H1 (cell line): ENCODE measurements around the gene FAM204A. TPM values are rescaled to one million over a fixed set of nuclear protein-coding genes. Genes with fewer than 3 reads are reported as not detected.

Source experiments
- CTCF ChIA-PET: fragments of 300-600 bp; sonication (Branson Sonifier 250); formaldehyde crosslinking; loops from one replicate; lab custom pipeline; 2021; ENCODE audit not compliant: partially characterized antibody; lab: Charles Lee
- POLR2A ChIA-PET: fragments of 300-600 bp; sonication (Branson Sonifier 250); formaldehyde crosslinking; loops from one replicate; lab custom pipeline; 2021; ENCODE audit warnings: inconsistent platforms; ENCODE audit not compliant: partially characterized antibody; lab: Charles Lee
- DNase-seq, 2 experiments: peaks; one replicate each; pipeline versions ENCODE4 v3.0.0 to v3.0.0-alpha.2; 2010 to 2022; ENCODE audit warnings: low spot score in 2 of 2, low read depth in 1 of 2, mixed read lengths in 1 of 2
- FAIRE-seq: peaks from 2 replicates; lab custom pipeline; 2011; peaks lifted over from hg19 to GRCh38; lab: Jason Lieb, UNC
- H2AFZ ChIP-seq: 2 replicates; pipeline ENCODE4 v1.8.1; 2012; ENCODE audit warnings: low read length, inconsistent platforms
- H2AK5ac ChIP-seq: 2 replicates; pipeline ENCODE4 v1.6.1; 2013; ENCODE audit warnings: low read depth, low read length
- H2BK120ac ChIP-seq: replicated peaks from 2 replicates; pipeline ENCODE3; 2013; ENCODE audit warnings: low read depth, low read length, inconsistent platforms
- H2BK12ac ChIP-seq: 2 replicates; pipeline ENCODE4 v1.6.1; 2013; ENCODE audit warnings: low read depth, low read length
- H2BK15ac ChIP-seq: 2 replicates; pipeline ENCODE4 v1.6.1; 2013; ENCODE audit warnings: low read length
- H2BK20ac ChIP-seq: 2 replicates; pipeline ENCODE4 v1.6.1; 2013; ENCODE audit warnings: low read length
- H2BK5ac ChIP-seq: 2 replicates; pipeline ENCODE4 v1.6.1; 2013; ENCODE audit warnings: low read depth, low read length
- H3K14ac ChIP-seq: 2 replicates; pipeline ENCODE4 v1.6.1; 2013; ENCODE audit warnings: inconsistent platforms; ENCODE audit not compliant: insufficient read length
- H3K18ac ChIP-seq: 2 replicates; pipeline ENCODE4 v1.6.1; 2013; ENCODE audit warnings: low read length; ENCODE audit errors: extremely low read depth
- H3K23ac ChIP-seq: 2 replicates; pipeline ENCODE4 v1.6.1; 2013; ENCODE audit warnings: inconsistent platforms; ENCODE audit not compliant: insufficient read length
- H3K23me2 ChIP-seq: 2 replicates; pipeline ENCODE4 v1.6.1; 2013; ENCODE audit warnings: low read depth, low read length
- H3K27ac ChIP-seq: 2 replicates; pipeline ENCODE4 v1.6.1; 2011; ENCODE audit warnings: low read depth, low read length, inconsistent platforms
- H3K27me3 ChIP-seq, 4 experiments: replicated peaks in 1 of 4; 1 replicate in 1 of 4; 2 replicates in 3 of 4; pipeline versions ENCODE4 v1.6.1 to v1.8.1; 2011 to 2013; ENCODE audit warnings: low read length in 3 of 4, mild to moderate bottlenecking in 3 of 4, inconsistent platforms in 2 of 4, mixed read lengths in 2 of 4, moderate library complexity in 1 of 4; ENCODE audit not compliant: control insufficient read depth in 3 of 4, insufficient read depth in 3 of 4; ENCODE audit errors: extremely low read depth in 1 of 4
- H3K36me3 ChIP-seq, 4 experiments: 2 replicates each; pipeline versions ENCODE4 v1.6.1 to v1.8.1; 2011 to 2013; ENCODE audit warnings: mild to moderate bottlenecking in 4 of 4, low read length in 3 of 4, moderate library complexity in 2 of 4, control low read depth in 1 of 4, inconsistent platforms in 1 of 4; ENCODE audit not compliant: insufficient read depth in 4 of 4, control insufficient read depth in 2 of 4
- H3K4ac ChIP-seq: replicated peaks from 2 replicates; pipeline ENCODE3; 2013; ENCODE audit warnings: low read length, low read depth, mixed read lengths, inconsistent platforms; ENCODE audit not compliant: insufficient read length
- H3K4me1 ChIP-seq, 4 experiments: replicated peaks in 1 of 4; 1 replicate in 1 of 4; 2 replicates in 3 of 4; pipeline versions ENCODE4 v1.6.1 to v1.8.1; 2011 to 2013; ENCODE audit warnings: low read length in 3 of 4, inconsistent platforms in 2 of 4, mixed read lengths in 1 of 4; ENCODE audit not compliant: insufficient read depth in 4 of 4, control insufficient read depth in 3 of 4
- H3K4me2 ChIP-seq, 2 experiments: 2 replicates each; pipeline versions ENCODE4 v1.6.1 to v1.8.1; 2011 to 2013; ENCODE audit warnings: low read depth in 2 of 2, low read length in 2 of 2, control low read depth in 1 of 2, inconsistent platforms in 1 of 2, mild to moderate bottlenecking in 1 of 2; ENCODE audit not compliant: insufficient read depth in 1 of 2
- H3K4me3 ChIP-seq, 4 experiments: fragments of 200-600, 300-600 bp in 1 of 4; sonication (generic), shearing (Covaris generic), sonication (Bioruptor Twin) in 1 of 4; 2 replicates each; pipeline versions ENCODE4 v1.5.1 to v1.8.1; 2011 to 2016; ENCODE audit warnings: low read length in 4 of 4, low read depth in 3 of 4, control low read depth in 2 of 4, inconsistent platforms in 2 of 4, mild to moderate bottlenecking in 2 of 4, mixed read lengths in 1 of 4, moderate library complexity in 1 of 4; ENCODE audit not compliant: insufficient read depth in 2 of 4; ENCODE audit errors: extremely low read depth in 1 of 4
- H3K56ac ChIP-seq: replicated peaks from 2 replicates; pipeline ENCODE3; 2013; ENCODE audit warnings: low read depth, mild to moderate bottlenecking, mixed read lengths, low read length, inconsistent platforms; ENCODE audit not compliant: insufficient read length
- H3K79me1 ChIP-seq: 2 replicates; pipeline ENCODE4 v1.6.1; 2013; ENCODE audit warnings: low read depth, low read length, control low read depth
- H3K79me2 ChIP-seq, 2 experiments: 2 replicates each; pipeline versions ENCODE4 v1.6.1 to v1.8.1; 2012 to 2013; ENCODE audit warnings: low read length in 2 of 2, mild to moderate bottlenecking in 2 of 2, inconsistent platforms in 1 of 2; ENCODE audit not compliant: insufficient read depth in 2 of 2, control insufficient read depth in 1 of 2
- H3K9ac ChIP-seq, 4 experiments: replicated peaks in 1 of 4; 1 replicate in 1 of 4; 2 replicates in 3 of 4; pipeline versions ENCODE4 v1.6.1 to v1.8.1; 2011 to 2013; ENCODE audit warnings: low read depth in 3 of 4, low read length in 3 of 4, control low read depth in 2 of 4, mild to moderate bottlenecking in 2 of 4, moderate library complexity in 2 of 4, inconsistent platforms in 1 of 4; ENCODE audit errors: extremely low read depth in 1 of 4
- H3K9me3 ChIP-seq, 2 experiments: 2 replicates each; pipeline versions ENCODE4 v1.6.1 to v1.8.1; 2012 to 2013; ENCODE audit warnings: mild to moderate bottlenecking in 2 of 2, moderate library complexity in 2 of 2, control low read depth in 1 of 2, inconsistent platforms in 1 of 2, low read depth in 1 of 2, low read length in 1 of 2, mixed read lengths in 1 of 2; ENCODE audit not compliant: insufficient read depth in 2 of 2
- H4K20me1 ChIP-seq, 2 experiments: replicated peaks in 1 of 2; 2 replicates each; pipeline versions ENCODE3 to v1.8.1; 2011 to 2013; ENCODE audit warnings: inconsistent platforms in 2 of 2, low read length in 2 of 2, mild to moderate bottlenecking in 1 of 2; ENCODE audit not compliant: insufficient read depth in 2 of 2, control insufficient read depth in 1 of 2
- H4K5ac ChIP-seq: 2 replicates; pipeline ENCODE4 v1.6.1; 2013; ENCODE audit warnings: low read length, low read depth, mixed read lengths, inconsistent platforms; ENCODE audit not compliant: insufficient read length
- H4K8ac ChIP-seq: 2 replicates; pipeline ENCODE4 v1.8.0; 2013; ENCODE audit warnings: mild to moderate bottlenecking, moderate library complexity, low read length, inconsistent platforms; ENCODE audit not compliant: insufficient read depth; ENCODE audit errors: extremely low read depth
- H4K91ac ChIP-seq: replicated peaks from 2 replicates; pipeline ENCODE3; 2013; ENCODE audit warnings: low read length, mixed read lengths, inconsistent platforms; ENCODE audit not compliant: insufficient read length
- CBX5 ChIP-seq: fragments of 300-800, 300-1000 bp; sonication (generic); IDR thresholded peaks from 2 replicates; pipeline ENCODE4 v1.7.1; 2016; ENCODE audit warnings: antibody characterized with exemption, low read length, low read depth
- CEBPB ChIP-seq: IDR thresholded peaks from 2 replicates; pipeline ENCODE4 v1.6.1; 2012; ENCODE audit warnings: low read depth, low read length
- KDM1A ChIP-seq: fragments of 200-600, 300-600 bp; sonication (generic); IDR thresholded peaks from 2 replicates; pipeline ENCODE4 v1.7.1; 2016; ENCODE audit warnings: mild to moderate bottlenecking, low read length, borderline replicate concordance
- KDM4A ChIP-seq: IDR thresholded peaks from one replicate; pipeline ENCODE4 v1.7.1; 2012; ENCODE audit warnings: low read depth, mild to moderate bottlenecking, moderate library complexity, low read length, inconsistent platforms; ENCODE audit not compliant: severe bottlenecking
- NRF1 ChIP-seq: IDR thresholded peaks from 2 replicates; pipeline ENCODE4 v1.6.1; 2011; ENCODE audit warnings: mild to moderate bottlenecking, low read depth, low read length, improper control_type of control experiment
- PHF8 ChIP-seq: fragments of 200-600 bp; sonication (generic); conservative IDR thresholded peaks from 2 replicates; pipeline ENCODE4 v1.7.1; 2012; ENCODE audit warnings: low read depth, mild to moderate bottlenecking, inconsistent platforms, low read length, moderate library complexity
- POLR2A ChIP-seq, 2 experiments: IDR thresholded peaks; 1 replicate in 1 of 2; 2 replicates in 1 of 2; pipeline ENCODE4 v1.6.1; 2011; ENCODE audit warnings: low read depth in 2 of 2, low read length in 2 of 2, mild to moderate bottlenecking in 2 of 2; ENCODE audit errors: control extremely low read depth in 1 of 2
- RXRA ChIP-seq: IDR thresholded peaks from 2 replicates; pipeline ENCODE4 v1.6.1; 2011; ENCODE audit warnings: low read depth, mild to moderate bottlenecking, low read length, moderate library complexity; ENCODE audit not compliant: insufficient read depth
- SIN3A ChIP-seq, 2 experiments: IDR thresholded peaks in 1 of 2; conservative IDR thresholded peaks in 1 of 2; 2 replicates each; pipeline ENCODE4 v1.6.1; 2011 to 2012; ENCODE audit warnings: low read length in 2 of 2, improper control_type of control experiment in 1 of 2, low read depth in 1 of 2, mild to moderate bottlenecking in 1 of 2
- SIRT6 ChIP-seq: IDR thresholded peaks from one replicate; pipeline ENCODE4 v1.7.1; 2012; ENCODE audit warnings: low read length, inconsistent platforms
- SP2 ChIP-seq: IDR thresholded peaks from 2 replicates; pipeline ENCODE4 v1.6.1; 2012; ENCODE audit warnings: mild to moderate bottlenecking, low read length, inconsistent platforms
- SP4 ChIP-seq: IDR thresholded peaks from 2 replicates; pipeline ENCODE4 v1.6.1; 2012; ENCODE audit warnings: low read length, inconsistent platforms
- WGBS, 2 experiments: shearing (Covaris generic) in 1 of 2; methylation state at CpG; one replicate each; pipeline versions ENCODE4 v1.1.6 to v1.1.7; 2013 to 2015; ENCODE audit warnings: low lambda C conversion rate in 2 of 2, mixed read lengths in 2 of 2, inconsistent platforms in 1 of 2, low coverage in 1 of 2, missing lambda C conversion rate in 1 of 2; ENCODE audit not compliant: insufficient replicate concordance in 2 of 2, insufficient coverage in 1 of 2, insufficient read length in 1 of 2; ENCODE audit errors: extremely low coverage in 1 of 2, missing lambda C conversion rate in 1 of 2; 5-methylcytosine and 5-hydroxymethylcytosine counted together
- polyA plus RNA-seq, 7 experiments: library from polyadenylated mRNA; depleted of rRNA in 3 of 7; stranded (reverse) in 5 of 7; unstranded in 2 of 7; fragments of >200 nt in 5 of 7; fragments of 200-250 nt in 2 of 7; gene quantifications; 1 replicate in 5 of 7; 2 replicates in 1 of 7; 4 replicates in 1 of 7; pipeline versions ENCODE4 v1.2.1 to v1.2.3, GENCODE V29; 2011 to 2013; ENCODE audit warnings: missing spikeins in 2 of 7, mixed read lengths in 2 of 7
- total RNA-seq: library from RNA; stranded (reverse); fragmentation: NEBNext Ultra II Directional; extraction: Animal tissue kit (Norgen Biotek cat#: 25700); gene quantifications from 2 replicates; pipeline ENCODE4 v1.2.1, GENCODE V29; 2021
- TF ChIP-seq, protein P1 (sequence below): IDR thresholded peaks from 2 replicates; pipeline ENCODE4 v1.6.1; 2012; ENCODE audit warnings: inconsistent platforms

FAM204A gene
- total and polyA plus RNA-seq, 2 of the 8 experiments (the other 6 are each of a cell fraction or from before 2014, with no cell fraction given): 4.9 to 37.4 TPM

DNA sequence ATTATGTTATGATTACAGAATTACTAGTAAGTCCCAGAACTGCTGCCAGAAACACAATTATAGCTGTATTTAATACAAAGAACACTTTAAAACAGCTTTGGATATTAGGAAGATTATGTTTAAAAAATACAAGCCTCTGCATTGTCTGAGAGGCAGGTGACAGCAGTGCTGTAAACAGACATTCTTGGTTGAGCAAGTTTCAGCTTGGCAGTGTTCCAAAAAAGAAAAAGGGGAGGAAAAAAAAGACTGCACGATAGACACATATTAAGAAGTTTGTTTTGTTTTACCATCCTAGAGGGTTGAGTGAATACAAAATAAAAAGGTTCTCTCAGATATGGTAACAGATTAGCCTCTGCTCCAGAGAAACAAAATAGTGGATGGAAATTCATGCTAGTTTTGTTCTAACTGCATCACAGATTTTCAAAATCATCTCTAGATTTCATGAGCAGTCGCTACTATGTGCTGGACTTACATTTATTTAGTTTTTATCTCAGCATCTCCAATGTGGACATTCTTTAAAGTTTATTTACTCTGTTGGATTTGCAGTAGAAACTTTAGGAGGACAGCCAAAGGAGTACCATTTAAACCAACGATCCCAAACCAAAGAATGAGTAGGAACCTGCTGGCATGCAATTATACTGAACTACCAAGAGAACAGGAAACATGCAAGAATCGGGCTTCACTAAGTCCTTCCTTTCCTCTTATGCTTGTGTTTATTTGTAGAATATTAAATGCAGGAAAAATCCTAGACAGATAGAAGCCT is 9.0 kb downstream of the FAM204A start:
- Histone ChIP-seq H3K27me3 (no peaks in the 10 kb centered on the region), H3K27ac (no peak overlapping the region), H3K4me3 (no peak overlapping the region), H3K9ac (no peak overlapping the region), H3K36me3 (peaks cover 4 to 30% (median 17%) of the 10 kb centered on the region in 4 experiments; a peak in 6 of 8 replicates), H2BK20ac (no peak overlapping the region), H4K20me1 (peaks cover 2 to 3% of the 10 kb centered on the region in 2 experiments), H2AK5ac (no peak overlapping the region), H4K8ac (no peak overlapping the region), H3K14ac (no peak overlapping the region), H4K91ac (no peak overlapping the region), H3K4me2 (no peak overlapping the region), H2BK12ac (no peak overlapping the region), H3K4me1 (no peaks in the 10 kb centered on the region), H2BK15ac (no peak overlapping the region), H2BK120ac (no peak overlapping the region), H3K79me2 (no peaks in the 10 kb centered on the region), H3K4ac (no peak overlapping the region), H3K79me1 (no peaks in the 10 kb centered on the region), H3K9me3 (no peaks in the 10 kb centered on the region), H2BK5ac (no peak overlapping the region), H4K5ac (no peak overlapping the region), H3K18ac (no peak overlapping the region), H2AFZ (no peak overlapping the region), H3K23me2 (no peaks in the 10 kb centered on the region), H3K56ac (no peak overlapping the region), H3K23ac (no peak overlapping the region)
- CTCF ChIA-PET: interaction anchor here (1.0 kb wide), 1 partner anchor 31 kb away, joined by 3 read pairs; no protein-coding TSS in a partner anchor
- DNase-seq: no peak
- POLR2A ChIA-PET: no interaction called here
- FAIRE-seq: no peak
- 95% methylated on average over 4 of the region's 4 CpGs; no CpG with 5 or more reads in 1 of the 2 experiments for WGBS, 2 experiments
- TF ChIP-seq CEBPB: no peak
- no peak for TF ChIP-seq POLR2A (IDR thresholded peaks at IDR 0.05; ENCODE audit: control extremely low read depth in 1 of 2, low read depth in 2 of 2, low read length in 2 of 2)
- no peak for TF ChIP-seq KDM4A
- no peak for TF ChIP-seq RXRA
- TF ChIP-seq SP4: no peak
- TF ChIP-seq KDM1A: no peak
- TF ChIP-seq SIRT6: no peak
- TF ChIP-seq PHF8: no peak
- no peak for TF ChIP-seq SP2
- TF ChIP-seq SIN3A (conservative IDR thresholded peaks at IDR 0.05 in 1 of 2, IDR thresholded peaks at IDR 0.05 in 1 of 2; ENCODE audit: low read depth in 1 of 2, low read length in 2 of 2): no peak
- TF ChIP-seq, protein P1, sequence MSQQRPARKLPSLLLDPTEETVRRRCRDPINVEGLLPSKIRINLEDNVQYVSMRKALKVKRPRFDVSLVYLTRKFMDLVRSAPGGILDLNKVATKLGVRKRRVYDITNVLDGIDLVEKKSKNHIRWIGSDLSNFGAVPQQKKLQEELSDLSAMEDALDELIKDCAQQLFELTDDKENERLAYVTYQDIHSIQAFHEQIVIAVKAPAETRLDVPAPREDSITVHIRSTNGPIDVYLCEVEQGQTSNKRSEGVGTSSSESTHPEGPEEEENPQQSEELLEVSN: no peak
- TF ChIP-seq CBX5: no peak
- no peak for TF ChIP-seq NRF1
